Measurements from ENCODE around the gene ZNF865. TPM values are rescaled to one million over a fixed set of nuclear protein-coding genes. Genes with fewer than 3 reads are reported as not detected.
"Not testable (repeated sequence)": the region's sequence is repeated elsewhere in the genome, so short reads cannot be mapped to it uniquely, and the experiment has no call there.

ZNF865 gene
- 10 to 100 TPM; 18.3 to 18.6 TPM for total RNA-seq

DNA sequence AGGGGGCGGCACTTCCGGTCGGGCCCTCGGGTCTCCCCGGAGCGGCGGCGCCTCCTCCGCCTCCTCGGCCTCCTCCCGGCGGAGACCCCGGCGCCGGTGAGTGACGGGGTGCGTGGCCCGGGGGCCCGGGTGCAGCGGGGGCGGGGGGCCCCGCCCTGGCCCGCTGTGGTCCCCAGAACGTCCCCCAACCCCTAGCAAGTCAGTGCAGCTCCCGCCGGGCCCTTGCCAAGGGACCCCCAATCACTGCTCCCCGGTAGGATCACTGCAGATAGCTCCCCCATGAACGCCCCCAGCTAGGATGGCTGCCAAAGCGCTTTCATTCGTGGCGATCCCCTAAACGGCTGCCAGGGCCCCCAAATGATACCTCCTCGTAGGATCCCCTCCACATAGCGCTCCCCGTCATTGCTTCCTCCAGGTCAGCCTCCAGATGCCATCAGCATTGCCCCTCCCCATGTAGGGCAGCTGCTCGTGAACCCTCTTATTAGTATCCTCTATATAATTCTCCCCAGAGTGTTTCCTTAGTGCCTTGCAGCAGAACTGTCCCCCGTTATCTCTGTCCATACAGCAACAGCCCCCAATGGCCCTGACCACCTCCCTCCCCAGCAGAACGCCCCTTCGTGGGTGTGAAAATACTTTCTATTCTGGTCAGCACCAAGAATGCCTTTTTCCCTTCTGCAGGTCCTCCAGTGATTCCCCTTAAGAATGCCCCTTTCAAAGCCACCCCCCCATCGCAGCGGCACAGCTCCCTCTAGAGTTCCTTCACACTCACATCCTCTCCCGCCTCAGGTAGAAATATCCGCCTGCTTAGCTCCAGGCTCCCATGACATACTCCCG, at the start of gene ZNF865:
ZNF865 (plus strand) TSS at position 11 of the 834 bp plus-strand sequence. CDS start 7,972 bp downstream, outside the sequence.
- DNase-seq (peak; percentile 69), ATAC-seq (ENCODE audit: low read depth) (peak; percentile 30)
- no peaks in the 10 kb centered on the region for H3K27me3 Mint-ChIP-seq
- peak within 1 kb of the TSS; percentile 96 for H3K4me3 Mint-ChIP-seq
- peaks cover 46% of the 10 kb centered on the region for H3K4me1 Mint-ChIP-seq
- H3K9me3 Mint-ChIP-seq = no peaks in the 10 kb centered on the region
- H3K36me3 Mint-ChIP-seq = peaks cover 25% of the 10 kb centered on the region
- H3K27ac Mint-ChIP-seq = peak within 1 kb of the TSS; percentile 92
- POLR2A ChIA-PET = interaction anchor here (0.8 to 2.8 kb wide), 13 partner anchors 12 to 304 kb away, joined by 3 to 29 read pairs (median 4); partner anchors contain the start of genes NAT14, ZNF628 and ZNF784

DNA sequence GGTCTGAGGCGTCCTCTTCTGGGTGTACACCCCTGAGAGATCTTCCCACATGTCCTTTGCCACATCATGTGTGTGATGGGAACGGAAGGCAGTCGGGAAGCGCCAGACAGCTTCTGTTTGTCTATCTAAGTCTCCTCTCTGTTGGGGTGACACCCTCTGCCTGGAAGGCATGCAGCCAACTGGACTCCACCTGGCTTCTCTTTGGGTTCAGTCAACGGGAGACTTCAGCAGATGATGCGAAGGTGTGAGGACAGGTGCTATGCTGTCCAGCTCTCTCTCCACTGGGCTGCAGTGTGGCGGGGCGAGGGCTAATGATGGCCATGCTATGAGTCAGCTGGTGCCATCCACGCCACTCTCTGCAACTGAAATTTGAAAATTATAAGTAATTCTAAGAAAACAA, 45.8 kb upstream of the ZNF865 start:
- no peaks in the 10 kb centered on the region for H3K36me3 Mint-ChIP-seq
- H3K9me3 Mint-ChIP-seq = peaks cover 3% of the 10 kb centered on the region
- H3K27ac Mint-ChIP-seq = no peak overlapping the region
- peaks cover 1% of the 10 kb centered on the region for H3K4me1 Mint-ChIP-seq
- DNase-seq = no peak
- ATAC-seq (ENCODE audit: low read depth) = no peak
- peaks cover 2% of the 10 kb centered on the region for H3K27me3 Mint-ChIP-seq
- POLR2A ChIA-PET = no interaction called here
- no peak overlapping the region for H3K4me3 Mint-ChIP-seq

DNA sequence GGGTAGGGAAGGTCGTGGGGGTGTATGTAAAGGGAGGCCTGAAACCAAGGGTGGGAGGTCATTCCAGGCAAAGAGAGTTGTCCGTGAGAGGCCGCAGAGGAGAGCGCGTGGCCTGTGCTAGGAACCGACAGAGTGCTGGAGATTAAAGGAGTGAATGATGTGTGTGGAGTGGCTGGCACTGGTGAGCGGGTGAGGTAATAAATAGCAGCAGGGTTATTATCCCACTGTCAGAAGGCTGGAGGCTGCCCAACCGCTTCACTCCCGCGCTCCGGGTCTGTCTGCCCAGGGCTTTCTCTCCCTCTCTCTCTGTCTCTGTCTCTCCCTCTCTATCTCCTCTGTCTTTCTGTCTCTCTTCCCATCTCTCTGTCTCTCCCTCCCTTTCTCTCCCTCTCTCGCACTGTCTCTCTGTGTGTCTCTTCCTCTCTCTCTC, 42.2 kb upstream of the ZNF865 start:
- no peaks in the 10 kb centered on the region for H3K4me1 Mint-ChIP-seq
- H3K9me3 Mint-ChIP-seq = peaks cover 3% of the 10 kb centered on the region
- no peak overlapping the region for H3K4me3 Mint-ChIP-seq
- no peak overlapping the region for H3K27ac Mint-ChIP-seq
- POLR2A ChIA-PET = no interaction called here
- H3K36me3 Mint-ChIP-seq = no peaks in the 10 kb centered on the region
- ATAC-seq (ENCODE audit: low read depth) = no peak
- DNase-seq = no peak
- H3K27me3 Mint-ChIP-seq = peaks cover 5% of the 10 kb centered on the region

DNA sequence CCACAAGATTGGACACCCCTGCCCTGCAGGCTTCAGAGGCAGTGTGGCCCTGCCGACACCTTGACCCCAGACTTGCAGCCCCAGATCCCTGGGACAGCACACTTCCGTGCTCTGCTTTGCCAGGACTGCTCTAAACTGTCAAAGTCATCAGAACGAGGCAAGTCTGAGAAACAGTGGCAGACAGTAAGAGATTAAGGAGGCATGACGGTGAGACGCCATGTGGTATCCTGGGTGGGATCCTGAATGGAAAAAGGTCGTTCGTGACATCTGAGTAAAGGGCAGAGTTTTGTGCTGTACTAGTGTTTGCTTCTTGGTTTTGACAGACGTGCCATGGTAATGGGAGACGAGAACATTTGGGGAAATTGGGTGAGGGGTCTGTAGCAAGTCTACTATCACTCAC, 38.6 kb upstream of the ZNF865 start:
- Mint-ChIP-seq H3K4me1 (no peaks in the 10 kb centered on the region), H3K4me3 (no peak overlapping the region), H3K27ac (no peak overlapping the region), H3K36me3 (no peaks in the 10 kb centered on the region), H3K27me3 (peaks cover 5% of the 10 kb centered on the region), H3K9me3 (no peaks in the 10 kb centered on the region)
- no peak for DNase-seq
- POLR2A ChIA-PET = no interaction called here
- no peak for ATAC-seq (ENCODE audit: low read depth)

DNA sequence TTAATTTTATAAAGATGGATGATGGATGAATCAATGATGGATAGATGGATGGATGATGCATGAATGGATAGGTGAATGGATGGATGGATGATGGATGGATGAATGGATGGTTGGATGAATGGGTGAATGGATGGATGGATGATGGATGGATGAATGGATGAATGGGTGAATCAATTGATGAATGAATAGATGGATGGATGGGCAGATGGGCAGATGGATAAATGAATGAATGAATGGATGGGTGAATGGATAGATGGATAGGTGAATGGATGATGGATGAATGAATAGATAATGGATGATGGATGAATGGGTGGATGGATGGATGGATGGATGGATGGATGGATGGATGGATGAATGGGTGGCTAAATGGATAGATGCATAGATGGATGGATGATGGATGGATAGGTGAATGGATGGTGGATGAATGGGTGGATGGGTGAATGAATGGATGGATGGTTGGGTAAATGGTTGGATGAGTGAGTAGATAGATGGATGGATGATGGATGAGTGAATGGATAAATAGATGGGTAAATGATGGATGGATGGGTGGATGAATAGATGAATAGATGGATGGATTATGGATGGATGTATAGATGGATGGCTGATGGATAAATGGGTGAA, 37.6 kb upstream of the ZNF865 start:
- Mint-ChIP-seq H3K9me3 (no peaks in the 10 kb centered on the region), H3K27ac (no peak overlapping the region)

DNA sequence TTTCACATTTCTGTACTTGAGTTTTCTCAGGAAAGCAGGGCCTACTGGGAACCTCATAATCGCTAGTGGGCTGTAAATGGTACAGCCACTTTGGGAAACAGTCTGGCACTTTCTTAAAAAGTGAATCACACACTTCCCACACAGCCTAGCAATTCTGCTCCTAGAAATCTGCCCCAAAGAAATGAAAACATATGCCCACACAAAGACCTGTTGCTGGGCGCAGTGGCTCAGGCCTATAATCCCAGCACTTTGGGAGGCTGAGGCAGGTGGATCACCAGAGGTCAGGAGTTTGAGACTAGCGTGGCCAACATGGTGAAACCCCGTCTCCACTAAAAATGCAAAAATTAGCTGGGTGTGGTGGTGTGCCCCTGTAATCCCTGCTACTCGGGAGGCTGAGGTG, 36.0 kb upstream of the ZNF865 start:
- H3K27ac Mint-ChIP-seq; ATAC-seq (ENCODE audit: low read depth); DNase-seq; POLR2A ChIA-PET; H3K27me3 Mint-ChIP-seq; H3K4me1 Mint-ChIP-seq; H3K4me3 Mint-ChIP-seq; H3K9me3 Mint-ChIP-seq; H3K36me3 Mint-ChIP-seq: not testable (repeated sequence)

More for the DNA sequence above, 37.6 kb upstream of the ZNF865 start:
- no peaks in the 10 kb centered on the region for H3K4me1 Mint-ChIP-seq
- DNase-seq = no peak
- POLR2A ChIA-PET = no interaction called here
- no peaks in the 10 kb centered on the region for H3K36me3 Mint-ChIP-seq
- no peak for ATAC-seq (ENCODE audit: low read depth)
- H3K27me3 Mint-ChIP-seq = peaks cover 5% of the 10 kb centered on the region
- H3K4me3 Mint-ChIP-seq = no peak overlapping the region

DNA sequence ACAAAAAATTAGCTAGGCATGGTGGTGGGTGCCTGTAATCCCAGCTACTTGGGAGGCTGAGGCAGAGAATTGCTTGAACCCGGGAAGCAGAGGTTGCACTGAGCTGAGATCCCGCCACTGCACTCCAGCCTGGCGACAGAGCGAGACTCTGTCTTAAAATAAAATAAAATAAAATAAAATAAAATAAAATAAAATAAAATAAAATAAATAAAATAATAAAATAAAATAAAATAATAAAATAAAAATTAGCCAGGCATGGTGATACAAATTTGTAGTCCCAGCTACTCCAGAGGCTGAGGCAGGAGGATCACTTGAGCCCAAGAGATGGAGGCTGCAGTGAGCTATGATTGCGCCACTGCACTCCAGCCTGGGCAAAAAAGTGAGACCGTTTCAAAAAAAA, 31.5 kb upstream of the ZNF865 start:
- H3K27ac Mint-ChIP-seq; H3K4me3 Mint-ChIP-seq; POLR2A ChIA-PET; H3K4me1 Mint-ChIP-seq; H3K9me3 Mint-ChIP-seq; ATAC-seq (ENCODE audit: low read depth); H3K27me3 Mint-ChIP-seq; DNase-seq: not testable (repeated sequence)
- H3K36me3 Mint-ChIP-seq = peaks cover 11% of the 10 kb centered on the region

DNA sequence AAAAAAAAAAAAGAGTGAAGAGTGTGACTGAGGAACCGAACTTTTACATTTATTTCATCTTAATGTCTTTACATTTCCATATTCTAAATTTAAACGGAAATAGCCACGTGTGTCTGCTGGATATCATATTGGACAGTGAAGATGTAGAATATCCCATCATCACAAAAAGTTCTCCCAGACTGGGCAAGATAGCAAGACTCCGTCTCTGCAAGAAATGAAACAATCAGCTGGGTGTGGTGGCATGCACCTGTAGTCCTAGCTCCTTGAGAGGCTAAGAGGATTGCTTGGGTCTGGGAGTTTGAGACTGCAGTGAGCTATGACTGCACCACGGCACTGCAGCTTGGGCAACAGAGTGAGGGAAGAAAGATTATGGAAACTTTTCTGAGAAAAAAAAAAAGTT, 28.7 kb upstream of the ZNF865 start:
- Mint-ChIP-seq H3K9me3 (no peaks in the 10 kb centered on the region), H3K27ac (no peak overlapping the region), H3K4me1 (peaks cover 16% of the 10 kb centered on the region), H3K27me3 (no peaks in the 10 kb centered on the region), H3K4me3 (no peak overlapping the region), H3K36me3 (peaks cover 15% of the 10 kb centered on the region)
- POLR2A ChIA-PET = no interaction called here
- DNase-seq = no peak
- ATAC-seq (ENCODE audit: low read depth) = no peak

DNA sequence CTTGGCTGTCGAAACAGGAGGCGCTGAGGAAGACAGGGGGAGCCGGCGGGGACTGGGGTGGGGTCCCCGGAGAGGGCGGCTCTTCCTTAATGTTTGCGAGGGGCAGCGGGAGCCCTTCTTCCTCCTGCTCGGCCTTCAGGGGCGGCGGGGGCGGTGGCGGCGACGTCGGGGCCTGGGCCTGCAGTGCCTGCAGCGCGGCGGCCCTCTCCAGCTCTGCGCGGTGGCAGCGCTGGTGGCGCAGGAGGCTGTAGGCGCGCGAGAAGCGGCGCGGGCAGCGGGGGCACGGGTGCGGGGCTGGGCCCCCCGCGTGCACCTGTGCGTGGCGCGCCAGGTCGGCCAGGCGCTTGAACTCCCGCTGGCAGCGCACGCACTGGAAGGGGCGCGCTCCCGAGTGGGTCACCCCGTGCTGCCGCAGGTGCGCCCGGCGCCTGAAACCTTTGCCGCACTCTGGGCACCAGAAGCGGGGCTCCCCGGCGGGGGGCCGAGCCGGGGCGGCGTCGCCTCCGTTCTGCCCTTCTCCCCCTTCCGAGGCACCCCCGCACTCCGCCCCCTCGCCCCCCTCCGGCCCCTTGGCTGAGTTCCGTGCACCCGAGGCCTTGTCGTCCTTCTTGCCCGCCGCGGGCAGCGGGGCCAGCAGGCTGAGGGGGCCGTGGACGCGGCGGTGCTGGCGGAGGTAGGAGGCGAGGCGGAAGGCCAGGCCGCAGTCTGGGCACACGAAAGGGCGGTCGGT, 27.3 kb upstream of the ZNF865 start:
- peaks cover 15% of the 10 kb centered on the region for H3K36me3 Mint-ChIP-seq
- H3K27me3 Mint-ChIP-seq = no peaks in the 10 kb centered on the region
- H3K9me3 Mint-ChIP-seq = no peaks in the 10 kb centered on the region
- POLR2A ChIA-PET = no interaction called here
- H3K4me1 Mint-ChIP-seq = peaks cover 16% of the 10 kb centered on the region
- ATAC-seq (ENCODE audit: low read depth) (no peak), DNase-seq (no peak)
- no peak overlapping the region for H3K4me3 Mint-ChIP-seq
- no peak overlapping the region for H3K27ac Mint-ChIP-seq

DNA sequence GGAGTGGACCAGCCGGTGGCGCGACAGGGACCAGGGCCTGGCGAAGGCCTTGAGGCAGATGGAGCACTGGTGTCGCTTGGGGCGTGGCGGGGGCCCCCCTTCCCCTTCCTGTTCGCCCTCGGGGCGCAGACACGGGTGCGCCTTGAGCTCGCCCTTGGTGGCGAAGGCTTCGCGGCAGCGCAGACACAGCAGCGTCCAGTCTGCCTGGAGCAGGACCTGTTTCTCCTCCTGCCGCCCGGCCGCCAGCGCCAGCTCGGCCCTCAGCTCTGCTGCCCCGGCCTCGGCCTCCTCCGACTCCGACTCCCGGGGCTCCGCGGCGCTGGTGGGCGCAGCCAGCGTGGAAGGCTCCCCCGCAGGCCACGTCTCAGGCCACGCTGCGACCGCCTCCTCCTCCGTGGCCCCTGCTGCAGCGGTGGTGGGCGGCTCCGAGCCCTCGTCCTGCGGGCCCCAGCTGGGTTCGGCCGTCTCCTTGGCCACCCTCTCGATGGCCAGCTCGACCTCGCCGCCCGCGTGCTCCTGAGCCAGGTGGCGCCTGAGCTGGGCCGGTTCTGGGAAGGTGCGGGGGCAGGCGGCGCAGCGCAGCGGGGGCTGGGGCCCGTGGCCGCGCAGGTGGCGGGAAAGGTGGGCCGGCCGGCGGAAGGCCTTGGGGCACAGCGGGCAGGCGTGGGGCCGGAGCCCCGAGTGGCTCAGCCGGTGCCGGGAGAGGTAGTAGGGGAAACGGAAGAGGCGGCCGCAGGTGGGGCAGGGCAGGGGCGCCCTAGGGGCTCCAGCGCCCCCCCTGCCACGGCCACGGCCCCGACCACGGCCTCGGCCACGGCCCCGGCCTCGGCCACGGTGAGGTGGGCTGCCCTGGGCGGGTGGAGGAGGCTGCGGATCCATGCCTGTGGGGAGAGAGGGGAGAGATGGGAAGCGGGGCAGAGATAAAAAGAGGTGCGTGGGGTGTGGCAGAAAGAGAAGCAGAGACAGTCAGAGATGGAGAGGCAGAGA, 26.4 kb upstream of the ZNF865 start:
- POLR2A ChIA-PET = no interaction called here
- Mint-ChIP-seq H3K27ac (peak overlapping the region; percentile 84), H3K4me3 (peak overlapping the region; percentile 90), H3K9me3 (no peaks in the 10 kb centered on the region), H3K36me3 (peaks cover 15% of the 10 kb centered on the region), H3K4me1 (peaks cover 16% of the 10 kb centered on the region), H3K27me3 (peaks cover under 1% of the 10 kb centered on the region)
- ATAC-seq (ENCODE audit: low read depth) (no peak), DNase-seq (no peak)

DNA sequence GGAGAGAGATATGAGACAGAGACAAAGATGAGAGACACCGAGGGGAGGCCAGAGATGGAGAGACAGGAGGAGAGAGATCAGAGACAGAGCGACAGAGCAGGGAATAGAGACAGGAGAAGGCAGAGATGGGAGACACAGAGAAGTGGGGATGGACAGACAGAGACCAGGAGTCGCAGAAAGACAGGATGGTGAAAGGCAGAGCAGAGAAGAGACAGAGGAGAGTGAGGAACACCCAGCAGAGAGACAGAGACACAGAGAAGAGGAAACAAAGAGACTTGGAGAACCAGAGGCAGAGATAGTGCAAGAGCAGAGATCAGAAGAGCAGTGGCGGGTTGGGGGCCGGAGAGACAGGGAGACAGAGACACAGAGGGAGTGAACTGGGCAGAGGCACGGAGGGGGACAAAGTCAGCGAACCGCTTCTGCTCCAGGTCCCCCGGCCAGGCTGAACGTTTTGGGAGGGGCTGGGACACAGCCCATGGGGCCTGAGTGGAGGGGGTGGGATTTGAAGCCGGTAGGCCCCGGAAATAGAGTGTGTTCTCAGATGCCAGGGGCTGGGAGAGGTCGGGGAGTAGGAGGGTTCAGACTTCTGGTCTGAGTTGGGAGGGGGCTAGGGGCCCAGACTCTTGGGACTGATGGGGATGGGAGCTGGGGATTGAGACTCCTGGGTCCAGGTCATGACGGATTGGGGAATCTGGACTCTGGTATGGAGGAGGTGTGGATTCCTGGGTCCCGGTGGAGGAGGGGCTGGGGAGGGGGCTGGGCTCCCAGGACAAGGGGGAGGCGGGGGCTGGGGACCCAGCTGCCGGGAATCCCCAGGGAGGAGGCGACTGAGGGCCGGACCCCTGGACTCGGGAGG, 25.5 kb upstream of the ZNF865 start:
- Mint-ChIP-seq H3K9me3 (no peaks in the 10 kb centered on the region), H3K4me1 (peaks cover 16% of the 10 kb centered on the region), H3K4me3 (peak overlapping the region; percentile 90), H3K27me3 (peaks cover 4% of the 10 kb centered on the region), H3K27ac (peak overlapping the region; percentile 84), H3K36me3 (peaks cover 15% of the 10 kb centered on the region)
- POLR2A ChIA-PET = interaction anchor here (0.8 kb wide), 1 partner anchor 19 kb away, joined by 3 read pairs; the partner anchor contains the start of gene FIZ1
- ATAC-seq (ENCODE audit: low read depth) (peak; percentile 41), DNase-seq (no peak)

DNA sequence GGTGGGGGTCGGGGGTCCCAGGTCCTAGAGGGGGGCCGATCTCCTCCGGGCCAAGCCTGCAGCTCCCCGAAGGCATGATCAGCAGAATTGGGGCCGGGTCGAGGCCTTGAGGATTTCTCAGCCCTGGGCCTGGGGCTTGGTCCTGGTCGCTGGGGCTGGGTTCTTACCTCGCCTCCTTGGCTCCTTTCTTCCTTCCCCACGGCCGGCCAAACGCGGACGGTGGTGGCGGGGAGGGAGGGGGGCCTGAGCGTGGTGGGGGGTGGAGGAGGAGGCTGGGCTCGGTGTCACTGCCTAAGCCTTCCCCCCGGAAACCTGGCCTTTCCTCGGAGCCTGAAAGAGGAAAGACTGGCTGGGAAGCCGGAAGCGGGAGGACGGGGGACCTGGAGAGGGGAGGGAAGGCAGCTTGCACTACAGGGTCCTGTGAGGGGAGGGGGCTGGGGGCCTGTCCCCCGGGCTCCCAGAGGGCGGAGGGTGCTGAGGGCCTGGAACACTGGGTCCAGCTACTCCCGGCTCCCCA, 24.8 kb upstream of the ZNF865 start, which contains the start of gene ZNF579:
ZNF579 (minus strand) TSS at position 221 of the 517 bp plus-strand sequence. CDS start 1,209 bp downstream, outside the sequence.
- Mint-ChIP-seq H3K36me3 (peaks cover 15% of the 10 kb centered on the region), H3K4me1 (peaks cover 20% of the 10 kb centered on the region), H3K27me3 (peaks cover 11% of the 10 kb centered on the region), H3K9me3 (no peaks in the 10 kb centered on the region), H3K4me3 (peak within 1 kb of the TSS; percentile 90), H3K27ac (peak within 1 kb of the TSS; percentile 84)
- DNase-seq = peak; percentile 80
- POLR2A ChIA-PET = interaction anchor here (0.8 kb wide), 1 partner anchor 18 kb away, joined by 3 read pairs; the partner anchor contains the start of gene FIZ1
- peak; percentile 61 for ATAC-seq (ENCODE audit: low read depth)

Data from activated naive CD8-positive, alpha-beta T cell treated with anti-CD3 and anti-CD28 coated beads, Interleukin-2, amount 10 ng/mL, durations not matched to agents 7 days and 5 days (primary cell).